RPMI7951 (cell line): Measurements from ENCODE around the gene UQCRC1. TPM values are rescaled to one million over a fixed set of nuclear protein-coding genes. Genes with fewer than 3 reads are reported as not detected.
A peak's percentile ranks its signal among the peaks of the same experiment; 100 is the strongest.

ENCODE experiments used
- DNase-seq: peaks from one replicate; pipeline ENCODE4 v3.0.0-alpha.2; 2012; ENCODE audit warnings: low read depth
- total RNA-seq: library from RNA; depleted of rRNA; stranded (reverse); fragments of >200 nt; shearing (Covaris generic); gene quantifications from 2 replicates; pipeline ENCODE4 v1.2.3, GENCODE V29; 2014; rRNA removed

The UQCRC1 gene
- 393 and 540 TPM in 2 replicates for total RNA-seq

DNA sequence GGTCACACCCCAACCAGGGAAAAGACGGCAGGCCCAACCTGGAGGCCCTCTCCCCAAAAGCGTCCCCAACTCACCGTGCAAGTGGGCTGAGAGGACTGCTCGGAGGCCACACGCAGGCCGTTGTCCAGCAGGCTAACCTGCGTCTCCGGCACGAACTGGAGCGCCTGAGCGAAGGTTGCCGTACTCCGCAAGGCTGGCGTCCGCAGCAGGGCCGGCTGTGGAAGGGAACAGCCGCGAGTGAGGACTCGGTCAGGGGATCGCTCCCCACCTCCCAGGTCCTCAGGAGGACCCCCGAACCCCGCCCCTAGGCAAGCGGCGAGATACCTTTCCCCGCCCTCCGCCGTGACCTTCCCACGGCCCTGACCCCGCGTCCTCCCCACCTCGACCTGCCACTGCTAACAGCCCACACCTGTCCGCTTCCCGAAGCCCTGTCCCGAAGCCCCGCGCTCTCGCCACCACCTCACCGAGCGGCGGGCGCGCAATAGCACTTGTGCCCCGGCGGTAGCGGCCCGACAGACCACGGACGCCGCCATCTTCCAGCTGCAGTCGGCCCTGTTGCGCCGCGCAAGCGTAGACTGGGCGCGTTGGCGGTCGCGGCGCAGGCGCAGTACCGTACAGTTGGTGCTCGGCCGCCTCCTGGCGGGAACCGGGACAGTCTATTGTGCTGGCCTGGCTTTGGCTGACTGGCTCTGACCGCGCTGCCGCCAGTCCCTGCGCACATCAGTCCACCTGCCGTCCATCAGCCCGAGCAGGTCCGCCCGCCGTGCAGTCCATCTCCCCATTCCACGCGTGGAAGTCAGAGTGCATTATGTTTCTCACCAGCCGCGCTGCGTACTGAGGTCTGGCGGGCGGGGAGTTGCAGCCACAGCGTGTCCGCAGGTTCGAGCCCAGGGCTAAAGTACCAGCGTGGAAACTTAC lies at the start of gene UQCRC1:
Gene UQCRC1 (minus strand): TSS at position 559 of the 918 bp plus-strand sequence. CDS start 26 bp downstream, at position 533.
- DNase-seq = peak; percentile 90

- DNase-seq = no peak
Observed at GRCh38 chr3:48656841-48657281, 47.4 kb upstream of the UQCRC1 start.

GRCh38 chr3:48656061-48656840 lies 46.8 kb upstream of the UQCRC1 start:
- DNase-seq = peak; percentile 50

GRCh38 chr3:48655606-48656005 lies 46.2 kb upstream of the UQCRC1 start:
- no peak for DNase-seq

GRCh38 chr3:48655063-48655462 lies 45.6 kb upstream of the UQCRC1 start:
- no peak for DNase-seq

DNA sequence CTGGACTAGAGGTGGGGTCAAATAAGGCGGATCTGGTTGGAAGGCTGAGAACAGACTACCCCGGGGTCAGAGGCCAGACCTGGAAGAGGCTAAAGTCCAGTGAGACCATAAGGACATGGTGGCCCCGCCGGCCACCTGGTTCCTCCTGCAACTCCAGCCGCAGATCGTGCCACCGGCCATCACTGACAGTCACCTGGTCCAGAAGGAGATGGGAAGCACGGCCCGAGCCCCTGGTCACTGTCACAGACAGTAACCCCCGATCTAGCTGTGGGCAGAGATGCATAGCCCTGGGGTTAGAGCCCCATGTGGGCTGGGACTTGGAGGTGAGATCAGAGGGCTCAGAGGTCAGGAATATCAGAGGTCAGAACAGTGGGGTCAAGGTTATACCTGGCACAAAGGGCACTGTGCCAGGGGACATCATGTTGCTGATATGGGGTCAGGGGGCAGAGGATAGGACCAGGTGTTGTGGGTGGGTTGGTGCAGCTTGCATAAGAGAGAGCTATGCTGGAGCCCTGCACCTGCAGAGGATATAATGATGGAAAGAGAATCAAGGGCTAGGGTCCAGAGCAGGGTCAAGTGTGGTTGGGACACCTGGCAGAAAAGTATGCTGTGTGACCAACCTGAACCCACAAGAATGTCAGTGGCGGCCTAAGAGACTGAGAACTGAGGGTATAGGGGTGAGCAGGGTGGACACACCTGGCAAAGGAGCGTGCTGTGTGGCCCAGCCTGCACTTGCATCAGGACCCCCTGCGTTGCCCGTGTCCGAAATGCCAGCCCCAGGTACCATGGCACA lies 43.7 kb upstream of the UQCRC1 start:
- DNase-seq = no peak

DNA sequence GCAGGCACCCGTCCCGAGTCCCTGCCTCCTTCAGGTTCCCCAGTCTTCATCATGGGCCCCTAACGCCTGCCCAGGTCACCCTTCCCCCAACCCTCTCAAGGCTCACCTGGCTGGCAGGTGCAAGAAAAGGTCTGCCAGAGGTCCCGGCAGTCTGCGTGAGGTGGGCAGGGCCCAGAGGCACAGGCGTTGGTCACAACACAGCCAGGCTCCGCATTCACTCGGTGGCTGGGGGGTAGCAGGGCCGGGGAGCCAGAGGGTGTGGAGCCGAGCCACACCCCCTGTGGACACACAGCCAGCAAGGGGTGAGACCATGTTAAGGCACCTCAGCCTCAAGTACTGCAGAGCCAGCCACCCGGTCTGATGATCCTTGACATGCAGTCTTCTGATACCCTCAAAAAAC lies 42.3 kb upstream of the UQCRC1 start:
- DNase-seq = no peak

DNA sequence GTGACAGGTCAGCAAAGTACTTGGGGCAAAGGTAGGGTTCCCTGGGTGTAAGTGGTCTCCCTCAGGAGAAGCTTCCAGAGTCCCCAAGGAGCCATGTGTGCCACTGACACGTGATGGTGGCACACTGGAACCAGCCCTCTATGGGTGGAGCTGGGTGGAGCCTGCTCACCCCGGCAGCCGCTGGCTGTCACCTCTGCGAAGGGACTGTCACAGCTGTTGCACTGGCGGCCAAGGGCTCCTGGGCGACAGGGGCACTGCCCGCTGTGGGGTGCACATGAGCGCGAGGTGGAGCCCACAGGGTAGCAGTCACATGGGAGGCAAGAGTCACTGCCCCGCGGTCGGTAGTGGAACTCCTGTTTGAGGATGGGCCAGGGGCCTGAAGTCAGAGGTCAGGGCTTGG lies 41.3 kb upstream of the UQCRC1 start:
- DNase-seq = no peak

DNA sequence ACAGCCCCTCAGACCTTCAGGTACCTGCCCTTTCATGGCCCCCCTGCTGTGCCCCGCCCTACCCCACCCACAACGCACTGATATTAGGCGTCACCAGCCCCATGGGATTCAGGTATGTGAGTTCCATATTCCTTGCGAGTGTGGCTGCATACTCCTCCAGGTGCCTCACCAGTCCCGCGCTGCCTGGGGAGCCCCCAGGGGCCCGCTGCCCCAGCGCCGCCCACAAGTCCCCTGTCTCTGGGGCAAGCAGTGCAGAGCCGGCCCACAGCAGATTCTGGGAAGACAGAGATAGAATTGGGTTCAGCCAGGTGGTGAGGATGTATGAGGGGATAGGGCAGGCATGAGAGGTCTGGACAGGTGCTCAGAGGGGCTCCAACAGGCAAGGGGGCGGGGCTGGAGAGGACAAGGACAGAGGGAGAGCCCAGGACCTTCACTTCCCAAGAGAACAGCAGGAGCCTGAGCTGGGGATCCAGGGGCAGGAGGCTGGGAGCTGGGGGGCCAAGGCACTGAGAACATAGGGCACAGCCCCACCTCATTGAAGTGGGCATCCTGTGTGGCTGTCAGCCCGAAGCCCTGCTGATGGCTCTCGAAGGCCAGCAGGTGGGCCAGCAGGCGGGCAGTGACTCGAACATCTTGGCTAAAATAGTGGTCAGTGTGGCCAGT lies 38.9 kb upstream of the UQCRC1 start:
- DNase-seq = no peak

DNA sequence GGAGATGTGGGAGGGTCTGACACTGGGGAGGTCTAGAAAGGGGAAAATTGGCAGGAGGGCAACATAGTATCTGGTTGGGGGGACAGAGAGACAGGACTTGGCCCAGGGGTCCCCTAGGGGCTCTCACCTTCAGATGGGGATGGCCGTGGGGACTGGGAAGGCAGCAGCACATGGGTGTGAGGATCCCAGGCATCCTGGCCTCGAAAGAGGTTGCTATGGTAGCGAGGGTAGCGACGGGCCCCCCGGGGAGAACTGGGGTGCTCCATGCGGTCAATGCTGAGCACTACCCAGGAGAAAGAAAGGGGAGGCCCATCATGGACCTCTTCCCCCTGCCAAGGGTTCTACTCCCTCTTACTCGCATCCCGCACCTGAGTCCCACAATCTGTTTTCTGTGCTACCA lies 38.3 kb upstream of the UQCRC1 start:
- no peak for DNase-seq

- DNase-seq = no peak
Observed at GRCh38 chr3:48644898-48645760, 35.7 kb upstream of the UQCRC1 start.

GRCh38 chr3:48642605-48643004 lies 33.2 kb upstream of the UQCRC1 start:
- DNase-seq = no peak

DNA sequence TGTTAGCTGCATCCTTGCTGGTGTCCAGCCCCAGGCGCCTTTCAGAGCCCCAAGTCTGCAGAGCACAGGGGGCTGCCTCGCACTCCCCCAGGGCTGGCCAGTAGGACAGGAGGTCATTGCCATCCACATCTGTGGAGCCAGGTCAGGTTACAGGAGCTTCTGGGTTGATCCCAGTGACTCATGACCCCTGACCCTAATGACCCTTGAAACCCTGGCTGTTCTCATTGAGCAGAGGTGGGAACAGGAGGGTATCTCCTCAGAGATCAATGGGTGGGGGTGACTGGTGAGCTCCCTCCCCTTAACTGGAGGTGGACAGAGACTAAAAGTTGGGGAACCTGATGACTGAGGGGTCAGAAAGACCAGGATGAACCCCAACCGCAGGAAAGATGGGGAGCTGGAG lies 31.9 kb upstream of the UQCRC1 start:
- no peak for DNase-seq

- DNase-seq = no peak
Observed at GRCh38 chr3:48639944-48640606, 30.6 kb upstream of the UQCRC1 start.

DNA sequence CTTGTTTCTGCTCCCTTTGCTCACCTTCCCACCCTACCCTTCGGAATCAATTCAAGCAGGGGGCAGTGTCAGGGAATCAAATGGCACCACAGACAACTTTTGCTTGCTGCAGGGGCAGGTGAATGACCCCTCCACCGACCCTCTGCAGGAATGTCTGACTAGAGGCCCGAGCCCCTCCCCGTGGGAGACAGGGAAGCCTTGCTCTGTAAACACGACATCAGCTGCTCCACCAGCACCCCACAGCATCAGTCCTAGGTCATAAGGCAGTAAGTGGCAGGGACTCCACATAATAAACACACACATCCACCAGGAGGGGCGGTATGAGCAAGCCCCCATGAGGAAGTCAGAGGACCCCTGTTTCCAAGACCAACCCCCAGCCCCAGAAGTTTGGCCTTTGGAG lies 27.9 kb upstream of the UQCRC1 start:
- DNase-seq = no peak

DNA sequence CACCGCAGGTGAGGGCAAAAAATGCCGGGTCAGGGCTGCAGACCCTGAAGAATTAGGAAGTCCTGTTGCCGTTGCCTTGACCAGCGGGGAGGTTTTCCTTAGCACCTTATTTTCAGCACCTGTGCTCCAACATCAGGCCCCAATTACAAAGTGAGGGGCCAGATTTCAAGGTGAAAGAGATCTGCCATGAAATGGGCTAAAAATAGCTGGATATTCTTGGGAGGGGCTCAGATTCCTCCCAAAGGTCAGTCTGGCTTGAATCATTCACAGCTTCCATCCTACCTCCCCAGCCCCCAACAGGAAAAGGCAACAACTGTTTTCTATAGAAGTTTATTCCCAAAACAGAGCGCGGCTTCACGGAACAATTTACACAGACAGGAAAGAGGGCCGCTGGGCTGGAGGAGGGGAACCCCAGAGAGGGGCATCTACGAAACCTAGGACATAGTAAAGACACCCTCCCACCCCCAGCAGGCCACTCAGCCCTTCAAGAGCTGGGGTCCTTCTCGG lies 26.8 kb upstream of the UQCRC1 start:
- DNase-seq = peak; percentile 17

- peak; percentile 97 for DNase-seq
Observed at GRCh38 chr3:48635222-48636021, 26.0 kb upstream of the UQCRC1 start, which contains the start of gene SLC26A6. TSS of gene SLC26A6 (minus strand) at chr3:48635461. CDS start at chr3:48635393, 68 bp downstream.

GRCh38 chr3:48634661-48635221 lies 25.3 kb upstream of the UQCRC1 start:
- peak; percentile 76 for DNase-seq
